Activated CD4-positive, alpha-beta memory T cell treated with anti-CD3 and anti-CD28 coated beads, Interleukin-2, amount 10 ng/mL, durations not matched to agents 7 days and 5 days (primary cell): ENCODE data around the gene TMEM250. TPM values are rescaled to one million over a fixed set of nuclear protein-coding genes. Genes with fewer than 3 reads are reported as not detected.

Experiments used
- CTCF ChIA-PET: fragments of 350-600 bp; sonication (Branson Sonifier 250); formaldehyde crosslinking; loops from one replicate; lab custom pipeline; 2021; ENCODE audit warnings: antibody characterized with exemption, inconsistent platforms; lab: Charles Lee
- POLR2A ChIA-PET: fragments of 350-600 bp; sonication (Branson Sonifier 250); formaldehyde crosslinking; loops from one replicate; lab custom pipeline; 2021; ENCODE audit warnings: antibody characterized with exemption; lab: Charles Lee
- DNase-seq: peaks from one replicate; pipeline ENCODE4 v3.0.0-alpha.2; 2020
- H3K27ac Mint-ChIP-seq: one replicate; pipeline ENCODE4 v1.8.0; 2021; ENCODE audit warnings: mild to moderate bottlenecking, mixed read lengths
- H3K27me3 Mint-ChIP-seq: one replicate; pipeline ENCODE4 v1.8.0; 2021; ENCODE audit warnings: mixed read lengths
- H3K36me3 Mint-ChIP-seq: one replicate; pipeline ENCODE4 v1.8.0; 2021; ENCODE audit warnings: low read depth, mixed read lengths
- H3K4me1 Mint-ChIP-seq: one replicate; pipeline ENCODE4 v1.8.0; 2021; ENCODE audit warnings: mixed read lengths
- H3K4me3 Mint-ChIP-seq: one replicate; pipeline ENCODE4 v1.8.0; 2021; ENCODE audit warnings: mild to moderate bottlenecking, mixed read lengths
- H3K9me3 Mint-ChIP-seq: one replicate; pipeline ENCODE4 v1.8.0; 2021; ENCODE audit warnings: mixed read lengths
- total RNA-seq, 2 experiments: library from RNA; stranded (reverse); gene quantifications; one replicate each; pipeline ENCODE4 v1.2.3, GENCODE V29; 2021

The TMEM250 gene
- total RNA-seq, 2 experiments from 2014 or later = 47.0 to 49.0 TPM

DNA sequence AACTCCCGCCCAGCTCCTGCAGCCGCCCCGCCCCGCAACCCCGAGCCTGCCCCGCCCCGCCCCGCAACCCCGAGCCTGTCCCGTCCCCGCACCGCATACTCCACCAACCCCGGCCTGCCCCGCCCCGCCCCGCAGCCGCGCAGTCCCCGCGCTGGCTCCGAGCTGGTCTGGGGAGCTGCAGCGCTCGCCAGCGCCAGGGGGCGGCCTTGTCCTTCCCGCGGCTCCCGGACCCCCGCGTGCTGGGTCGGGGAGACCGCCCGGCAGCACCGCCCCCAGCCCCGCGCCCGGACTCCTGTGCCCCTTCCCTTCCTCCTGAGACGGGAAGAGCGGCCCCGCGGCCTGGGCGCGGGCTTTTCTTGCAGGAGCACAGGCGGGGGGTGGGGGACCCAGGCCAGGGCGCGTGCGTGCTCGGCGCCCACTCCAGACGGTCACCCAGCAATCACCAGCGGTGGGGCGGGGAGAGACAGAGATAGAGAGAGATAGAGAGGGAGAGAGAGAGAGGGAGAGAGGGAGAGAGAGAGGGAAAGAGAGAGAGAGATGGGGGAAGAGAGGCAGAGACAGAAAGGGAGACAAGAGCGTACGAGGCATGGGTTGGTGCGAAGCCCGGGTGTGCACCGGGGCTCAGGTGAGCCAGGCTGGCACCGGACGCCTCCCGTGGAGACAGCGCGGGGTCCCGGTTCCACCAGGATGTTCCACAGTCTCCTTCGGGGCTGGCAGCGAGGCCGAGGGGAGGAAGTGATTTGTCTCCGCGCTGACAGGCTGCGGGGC is 14.7 kb upstream of the TMEM250 start:
- Mint-ChIP-seq H3K4me3 (no peak overlapping the region), H3K36me3 (no peaks in the 10 kb centered on the region), H3K27ac (no peak overlapping the region), H3K4me1 (peaks cover 2% of the 10 kb centered on the region), H3K9me3 (no peaks in the 10 kb centered on the region), H3K27me3 (peaks cover 23% of the 10 kb centered on the region)
- no peak for DNase-seq
- CTCF ChIA-PET = no interaction called here
- POLR2A ChIA-PET = no interaction called here

DNA sequence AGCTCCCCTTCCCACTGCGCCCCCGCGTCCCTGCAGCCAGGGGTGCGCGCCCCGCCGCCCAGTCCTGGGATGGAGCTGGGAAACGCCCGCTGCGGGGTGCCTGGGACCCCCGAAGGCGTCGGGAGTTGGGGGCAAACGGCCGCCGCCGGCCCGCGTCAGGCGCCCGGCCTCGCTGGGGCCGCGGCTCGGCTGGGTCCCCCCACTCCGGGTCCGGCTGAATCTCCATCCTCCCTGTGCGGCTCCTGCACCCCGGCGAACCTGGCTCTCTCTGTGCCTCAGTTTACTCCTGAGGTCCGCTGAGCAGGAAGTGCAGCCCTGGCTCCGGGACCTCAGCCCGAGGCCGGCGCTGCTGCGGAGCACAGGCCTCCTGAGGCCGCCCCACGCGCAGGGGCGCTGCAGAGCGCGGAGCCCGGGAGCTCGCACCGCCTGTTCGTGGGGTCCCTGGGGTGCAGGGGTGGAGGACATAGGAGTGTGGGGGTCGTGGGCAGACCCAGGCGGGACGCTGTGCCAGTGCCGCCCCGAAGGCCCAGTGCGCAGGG is 13.9 kb upstream of the TMEM250 start:
- CTCF ChIA-PET = no interaction called here
- H3K9me3 Mint-ChIP-seq = no peaks in the 10 kb centered on the region
- POLR2A ChIA-PET = no interaction called here
- H3K4me3 Mint-ChIP-seq = no peak overlapping the region
- no peak for DNase-seq
- no peaks in the 10 kb centered on the region for H3K36me3 Mint-ChIP-seq
- peaks cover 24% of the 10 kb centered on the region for H3K27me3 Mint-ChIP-seq
- peaks cover 2% of the 10 kb centered on the region for H3K4me1 Mint-ChIP-seq
- no peak overlapping the region for H3K27ac Mint-ChIP-seq

DNA sequence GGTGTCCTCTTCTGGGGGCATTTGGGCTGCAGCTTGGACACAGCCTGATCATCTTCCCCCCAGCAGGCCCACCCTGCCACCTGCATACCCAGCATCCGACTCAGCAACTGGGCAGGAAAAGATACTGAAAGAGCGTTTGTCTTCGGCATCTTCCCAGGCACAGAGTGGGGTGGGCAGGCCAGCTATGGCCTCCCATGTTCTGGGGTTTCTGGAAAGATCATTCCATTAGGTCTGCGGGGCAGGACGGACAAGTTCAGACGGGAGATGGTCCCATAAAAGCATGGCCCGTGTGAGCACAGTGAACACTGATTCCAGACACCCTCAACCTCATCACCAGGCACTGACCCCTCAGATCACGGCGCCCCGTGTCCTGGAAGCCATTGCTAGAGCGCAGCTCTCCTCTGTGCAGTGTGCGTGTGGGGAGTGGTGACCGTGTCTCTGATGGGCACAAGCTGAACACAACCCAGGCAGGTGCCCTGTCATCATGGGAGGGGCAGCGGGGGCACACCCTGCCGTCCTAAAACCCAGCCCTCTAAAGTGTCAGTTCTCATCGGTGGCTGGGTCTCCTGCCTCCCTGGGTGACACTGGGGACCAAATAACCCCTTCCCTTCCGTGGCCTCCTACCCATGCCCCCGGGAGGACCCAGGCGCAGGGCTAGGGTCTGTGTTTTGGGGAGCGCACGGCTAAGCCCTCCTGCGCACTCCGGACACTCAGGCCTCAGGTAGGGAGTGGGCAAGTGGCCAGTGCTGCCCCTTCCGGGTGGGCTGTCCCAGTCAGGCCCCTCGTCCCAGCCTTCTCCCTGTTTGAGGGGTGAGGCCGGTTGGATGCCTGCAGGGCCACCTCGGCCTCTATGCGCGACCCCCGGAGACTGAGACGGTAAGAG is 13.2 kb upstream of the TMEM250 start:
- H3K36me3 Mint-ChIP-seq = no peaks in the 10 kb centered on the region
- no peak for DNase-seq
- peaks cover 25% of the 10 kb centered on the region for H3K27me3 Mint-ChIP-seq
- peaks cover 2% of the 10 kb centered on the region for H3K4me1 Mint-ChIP-seq
- no peak overlapping the region for H3K4me3 Mint-ChIP-seq
- POLR2A ChIA-PET = no interaction called here
- CTCF ChIA-PET = no interaction called here
- H3K27ac Mint-ChIP-seq = no peak overlapping the region
- H3K9me3 Mint-ChIP-seq = no peaks in the 10 kb centered on the region

DNA sequence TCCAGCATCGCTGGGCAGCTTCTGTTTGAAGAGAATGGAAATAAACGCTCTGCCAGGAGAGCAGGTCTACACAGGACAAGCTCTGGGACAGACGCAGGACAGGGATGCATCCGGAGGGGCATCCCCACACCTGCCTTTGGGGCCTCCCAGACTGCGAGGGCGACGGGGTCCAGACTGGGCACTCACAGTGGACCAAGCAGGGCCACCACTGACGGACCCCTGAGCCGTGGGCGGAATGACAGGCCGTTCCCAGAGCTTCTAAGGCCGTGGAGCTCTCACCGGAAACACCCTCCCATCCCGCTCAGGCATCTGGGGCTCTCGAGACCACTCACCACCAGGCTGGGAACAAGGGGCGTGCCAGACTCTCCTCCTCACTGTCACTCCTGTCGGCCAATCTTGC is 10.5 kb upstream of the TMEM250 start:
- no peak for DNase-seq
- Mint-ChIP-seq H3K27ac (no peak overlapping the region), H3K9me3 (peaks cover 5% of the 10 kb centered on the region), H3K27me3 (peaks cover 30% of the 10 kb centered on the region), H3K36me3 (no peaks in the 10 kb centered on the region), H3K4me1 (peaks cover 2% of the 10 kb centered on the region), H3K4me3 (no peak overlapping the region)
- ChIA-PET CTCF (interaction anchor here (0.7 kb wide), 1 partner anchor 39 kb away, joined by 3 read pairs; no protein-coding TSS in a partner anchor), POLR2A (no interaction called here)

DNA sequence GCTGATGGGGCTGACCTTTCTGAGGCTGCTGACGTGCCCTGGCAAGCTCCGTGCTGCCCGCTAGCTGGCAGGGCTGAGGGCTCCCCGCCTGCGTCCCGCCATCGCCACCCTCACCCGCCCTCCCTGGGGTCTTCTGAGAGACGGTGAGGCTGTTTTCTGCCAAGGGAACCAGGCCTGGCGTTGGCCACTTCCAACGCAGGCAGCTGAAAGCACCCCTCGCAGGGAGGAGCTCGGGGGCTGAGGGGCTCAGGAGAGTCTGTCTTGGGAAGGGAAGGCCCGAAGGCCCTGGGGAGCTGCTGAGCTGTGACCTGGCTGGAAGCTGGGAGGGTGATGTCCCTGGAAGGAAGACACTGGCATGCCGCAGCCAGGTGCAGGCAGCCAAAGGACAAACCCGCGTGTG is 9.8 kb upstream of the TMEM250 start:
- DNase-seq = no peak
- Mint-ChIP-seq H3K27ac (no peak overlapping the region), H3K4me1 (peaks cover under 1% of the 10 kb centered on the region), H3K4me3 (no peak overlapping the region), H3K36me3 (no peaks in the 10 kb centered on the region), H3K27me3 (peaks cover 24% of the 10 kb centered on the region), H3K9me3 (peaks cover 5% of the 10 kb centered on the region)
- POLR2A ChIA-PET = no interaction called here
- CTCF ChIA-PET = no interaction called here

DNA sequence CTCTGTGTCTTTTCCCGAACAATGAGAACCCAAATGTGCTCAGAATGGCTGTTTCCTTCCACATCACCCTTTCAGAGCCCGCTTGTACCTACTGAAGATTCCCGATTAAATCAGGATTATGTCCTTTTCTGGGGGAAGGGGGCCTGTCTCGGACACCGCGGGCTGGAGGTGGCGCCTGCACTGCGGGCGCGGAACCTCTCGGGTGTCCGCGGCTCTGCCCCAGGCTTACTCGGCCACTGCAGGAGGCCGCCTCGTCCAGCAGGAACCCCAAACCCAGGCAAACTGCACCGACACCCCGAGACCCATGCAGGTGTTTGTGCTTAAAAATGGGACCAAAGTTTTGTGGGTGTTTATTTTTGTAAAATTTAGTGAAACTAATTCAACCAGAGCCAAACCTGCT is 8.6 kb upstream of the TMEM250 start:
- Mint-ChIP-seq H3K27me3 (peaks cover 22% of the 10 kb centered on the region), H3K36me3 (no peaks in the 10 kb centered on the region), H3K9me3 (peaks cover 5% of the 10 kb centered on the region), H3K27ac (no peak overlapping the region), H3K4me3 (no peak overlapping the region), H3K4me1 (no peaks in the 10 kb centered on the region)
- ChIA-PET CTCF (no interaction called here), POLR2A (no interaction called here)
- no peak for DNase-seq

DNA sequence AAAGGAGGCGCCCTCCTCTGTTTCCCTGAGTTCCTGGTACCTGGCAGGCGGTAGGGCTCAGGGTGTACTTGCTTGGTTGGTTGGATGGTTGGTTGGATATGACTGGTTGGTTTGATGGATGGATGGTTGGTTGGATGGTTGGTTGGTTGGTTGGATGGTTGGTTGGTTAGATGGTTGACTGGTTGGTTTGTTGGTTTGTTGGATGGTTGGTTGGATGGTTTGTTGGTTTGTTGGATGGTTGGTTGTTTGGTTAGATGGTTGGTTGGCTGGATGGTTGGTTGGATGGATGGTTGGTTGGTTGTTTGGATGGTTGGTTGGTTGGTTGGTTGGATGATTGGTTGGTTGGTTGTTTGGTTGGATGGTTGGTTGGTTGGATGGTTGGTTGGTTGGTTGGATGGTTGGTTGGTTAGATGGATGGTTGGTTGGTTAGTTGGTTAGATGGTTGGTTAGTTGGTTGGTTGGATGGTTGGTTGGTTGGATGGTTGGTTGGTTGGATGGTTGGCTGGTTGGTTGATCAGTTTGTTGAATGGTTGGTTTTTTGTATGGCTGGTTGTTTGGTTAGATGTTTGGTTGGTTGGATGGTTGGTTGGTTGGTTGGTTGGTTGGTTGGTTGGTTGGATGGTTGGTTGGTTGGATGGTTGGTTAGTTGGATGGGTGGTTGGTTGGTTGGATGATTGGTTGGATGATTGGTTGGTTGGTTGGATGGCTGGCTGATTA is 6.5 kb upstream of the TMEM250 start:
- Mint-ChIP-seq H3K36me3 (no peaks in the 10 kb centered on the region), H3K4me3 (no peak overlapping the region), H3K4me1 (no peaks in the 10 kb centered on the region), H3K9me3 (peaks cover 5% of the 10 kb centered on the region), H3K27ac (no peak overlapping the region), H3K27me3 (peaks cover 12% of the 10 kb centered on the region)
- POLR2A ChIA-PET = no interaction called here
- DNase-seq = no peak
- CTCF ChIA-PET = no interaction called here

DNA sequence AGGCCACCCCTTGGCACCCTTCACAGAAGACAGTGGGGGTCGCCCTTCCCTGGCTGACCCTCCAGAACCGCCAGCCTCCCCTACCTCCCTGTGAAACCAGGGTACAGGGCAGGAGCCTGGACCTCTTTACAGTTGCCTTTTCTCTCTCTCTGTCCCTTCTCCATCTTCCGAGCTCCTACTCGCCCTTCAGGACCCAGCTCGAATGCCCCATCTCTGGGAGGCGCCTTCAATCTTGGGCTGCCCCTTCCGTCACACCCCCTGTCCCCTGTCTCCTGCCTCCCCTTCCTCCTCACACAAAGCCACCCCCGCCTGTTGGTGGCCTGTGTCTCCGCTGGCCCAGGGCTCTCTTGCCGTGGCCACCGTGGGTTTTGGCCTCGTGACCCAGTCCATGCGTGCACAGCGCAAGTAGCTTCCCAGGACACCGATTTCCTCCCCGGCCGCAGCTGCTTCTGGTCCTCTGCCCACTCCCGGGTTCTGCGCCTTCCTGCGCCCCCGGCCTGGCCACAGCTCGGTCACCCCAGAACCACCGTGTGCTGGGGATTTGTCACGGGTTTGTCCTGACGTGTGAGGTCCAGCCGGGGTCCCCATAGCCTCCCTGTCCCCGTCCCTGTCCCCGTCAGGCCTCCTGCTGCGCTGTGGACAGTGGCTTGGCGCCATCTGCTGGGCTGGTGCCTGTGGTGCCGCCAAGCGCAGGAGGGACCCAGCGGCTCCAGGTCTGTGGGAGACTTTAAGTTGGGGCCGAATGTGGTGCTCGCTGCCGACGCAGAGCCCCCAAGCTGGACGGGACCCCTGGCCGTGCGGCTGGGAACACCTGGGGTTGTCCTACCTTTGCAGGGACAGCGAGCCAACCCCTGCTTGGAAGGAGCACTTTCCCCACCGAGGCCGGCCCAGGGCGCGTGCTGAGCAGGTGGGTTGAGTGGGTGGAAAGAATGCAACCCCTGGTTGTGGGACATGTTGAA is 4.0 kb upstream of the TMEM250 start:
- ChIA-PET POLR2A (interaction anchor here (0.8 to 1.5 kb wide), 3 partner anchors 13 to 155 kb away, joined by 3 to 6 read pairs (median 5); no protein-coding TSS in a partner anchor), CTCF (interaction anchor here (0.8 to 4.0 kb wide), 11 partner anchors 11 to 259 kb away, joined by 3 to 40 read pairs (median 6); partner anchors contain the start of gene UBAC1)
- Mint-ChIP-seq H3K9me3 (peaks cover 5% of the 10 kb centered on the region), H3K27ac (no peak overlapping the region), H3K36me3 (no peaks in the 10 kb centered on the region), H3K4me3 (no peak overlapping the region), H3K27me3 (peaks cover 11% of the 10 kb centered on the region), H3K4me1 (peaks cover 5% of the 10 kb centered on the region)
- peak; percentile 80 for DNase-seq

DNA sequence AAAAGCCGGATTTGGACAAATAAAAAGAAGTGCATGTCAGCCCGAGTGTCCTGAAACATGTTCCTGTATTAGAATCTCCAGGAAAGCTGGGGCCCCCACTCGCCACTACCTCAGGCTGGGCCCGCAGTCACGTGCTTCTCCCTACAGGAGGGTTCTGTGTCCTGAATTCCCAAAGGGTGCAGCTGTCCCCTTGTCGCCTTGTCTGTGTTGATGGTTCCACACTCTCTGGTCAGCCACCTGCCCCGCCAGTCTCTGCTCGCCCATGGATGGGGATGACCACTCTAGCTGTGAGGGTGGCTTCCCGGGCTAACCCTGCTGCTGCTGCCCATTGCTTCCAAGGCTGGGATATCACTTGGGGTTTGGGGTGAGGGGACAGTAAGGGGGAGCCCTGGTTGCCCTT is 3.1 kb upstream of the TMEM250 start:
- peaks cover 2% of the 10 kb centered on the region for H3K36me3 Mint-ChIP-seq

DNA sequence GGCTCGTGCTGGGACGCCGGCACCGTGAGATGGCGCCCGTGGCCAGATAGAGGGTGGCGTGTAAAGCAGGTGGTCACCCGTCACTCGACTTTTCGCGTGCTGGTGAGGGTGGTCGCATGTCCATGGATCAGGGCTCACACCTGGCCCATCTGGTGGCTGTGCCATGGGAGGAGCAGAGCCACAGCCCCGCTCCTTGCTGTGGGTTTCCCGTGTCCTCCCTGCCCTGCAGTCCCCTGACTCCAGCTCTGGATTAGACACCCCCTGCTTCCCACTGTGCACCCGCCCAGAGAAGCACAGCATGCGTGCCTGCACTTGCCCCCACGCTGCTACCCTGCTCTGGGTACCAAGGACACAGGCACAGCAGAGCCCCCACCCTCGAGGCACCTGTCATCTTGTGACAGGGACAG is 1.8 kb upstream of the TMEM250 start:
- Mint-ChIP-seq H3K36me3 (peaks cover 6% of the 10 kb centered on the region), H3K9me3 (peaks cover 5% of the 10 kb centered on the region), H3K27ac (no peak overlapping the region), H3K4me1 (peaks cover 12% of the 10 kb centered on the region), H3K4me3 (peak overlapping the region; percentile 24), H3K27me3 (peaks cover 8% of the 10 kb centered on the region)
- ChIA-PET CTCF (interaction anchor here (1.0 to 4.0 kb wide), 3 partner anchors 11 to 153 kb away, joined by 3 to 40 read pairs (median 33); no protein-coding TSS in a partner anchor), POLR2A (interaction anchor here (1.0 to 1.4 kb wide), 4 partner anchors 11 to 30 kb away, joined by 3 to 4 read pairs (median 3); no protein-coding TSS in a partner anchor)
- no peak for DNase-seq

More for the DNA sequence above, 3.1 kb upstream of the TMEM250 start:
- peaks cover 8% of the 10 kb centered on the region for H3K4me1 Mint-ChIP-seq
- H3K4me3 Mint-ChIP-seq = no peak overlapping the region
- POLR2A ChIA-PET = interaction anchor here (0.8 to 1.5 kb wide), 2 partner anchors 13 to 28 kb away, joined by 3 to 6 read pairs; no protein-coding TSS in a partner anchor
- CTCF ChIA-PET = interaction anchor here (0.8 to 4.0 kb wide), 8 partner anchors 12 to 161 kb away, joined by 3 to 40 read pairs (median 6); partner anchors contain the start of gene UBAC1
- H3K27ac Mint-ChIP-seq = no peak overlapping the region
- DNase-seq = no peak
- H3K27me3 Mint-ChIP-seq = peaks cover 8% of the 10 kb centered on the region
- peaks cover 5% of the 10 kb centered on the region for H3K9me3 Mint-ChIP-seq

DNA sequence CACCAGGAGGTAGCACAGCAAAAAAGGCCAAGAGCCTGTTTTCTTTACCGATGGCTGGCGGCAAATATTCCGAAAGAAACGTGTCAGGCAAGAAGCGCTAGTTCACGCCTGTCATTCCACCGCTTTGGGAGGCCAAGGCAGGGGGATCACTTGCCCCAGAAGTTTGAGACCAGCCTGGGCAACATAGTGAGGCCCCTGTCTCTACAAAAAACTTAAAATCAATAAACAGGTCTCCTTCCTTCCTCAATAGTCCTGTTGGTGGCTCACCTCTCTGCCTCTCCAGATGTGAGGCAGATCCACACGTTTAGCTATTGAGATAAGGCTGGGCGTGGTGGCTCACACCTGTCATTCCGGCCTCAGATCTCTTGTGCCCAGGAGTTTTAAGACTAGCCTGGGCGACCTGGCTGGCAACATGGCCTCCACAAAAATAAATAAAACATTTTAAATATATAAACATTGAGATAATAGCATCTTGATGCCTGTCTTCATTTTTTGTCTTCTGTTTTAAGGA is 1.3 kb upstream of the TMEM250 start:
- peaks cover 18% of the 10 kb centered on the region for H3K4me1 Mint-ChIP-seq
- peaks cover 3% of the 10 kb centered on the region for H3K27me3 Mint-ChIP-seq
- peaks cover under 1% of the 10 kb centered on the region for H3K9me3 Mint-ChIP-seq
- H3K4me3 Mint-ChIP-seq = peak overlapping the region; percentile 81
- H3K27ac Mint-ChIP-seq = peak overlapping the region; percentile 56
- no peak for DNase-seq
- CTCF ChIA-PET = interaction anchor here (1.0 to 3.9 kb wide), 2 partner anchors 10 to 30 kb away, joined by 3 to 40 read pairs; no protein-coding TSS in a partner anchor
- POLR2A ChIA-PET = interaction anchor here (1.1 to 2.9 kb wide), 5 partner anchors 9 to 30 kb away, joined by 3 to 21 read pairs (median 4); partner anchors contain the start of gene NACC2
- peaks cover 11% of the 10 kb centered on the region for H3K36me3 Mint-ChIP-seq
